ENCODE results near the gene OPN3. TPM values are rescaled to one million over a fixed set of nuclear protein-coding genes. Genes with fewer than 3 reads are reported as not detected.

OPN3 gene
- total and polyA plus RNA-seq, 2 donors (not counting 1 experiment from before 2014, with no cell fraction given) = 21.0 to 29.6 TPM

- Mint-ChIP-seq H3K9me3 (ENCODE audit: insufficient read depth) (no peaks in the 10 kb centered on the region), H3K27me3 (no peaks in the 10 kb centered on the region), H3K4me3 (peak overlapping the region; percentile 63), H3K27ac (peak overlapping the region; percentile 88), H3K4me1 (peaks cover 42% of the 10 kb centered on the region)
- peak overlapping the region; percentile 56 for H3K4me2 ChIP-seq (replicated peaks; ENCODE audit: low read depth, low read length, poor library complexity, severe bottlenecking)
- H3K4me1 ChIP-seq (ENCODE audit: control insufficient read depth in 2 of 2, insufficient read depth in 2 of 2, low read length in 2 of 2) = peaks cover 14 to 25% of the 10 kb centered on the region in 2 donors
- intact Hi-C loops (cut with micrococcal nuclease) = loop anchor here (1.0 to 5.0 kb wide), 4 partner anchors 9 to 96 kb away; no protein-coding TSS in a partner anchor
- peak overlapping the region in 4 of 5 experiments; percentile 6 to 41 (median 17) for H3K4me3 ChIP-seq (ENCODE audit: control extremely low read depth in 1 of 5, extremely low read depth in 1 of 5, insufficient read depth in 1 of 5, low read depth in 2 of 5, low read length in 4 of 5)
- no peaks in the 10 kb centered on the region for H4K20me1 ChIP-seq (ENCODE audit: control insufficient read depth, insufficient read depth, low read length, poor library complexity, severe bottlenecking)
- DNase-seq = peak; percentile 78
- TF ChIP-seq CTCF (IDR thresholded peaks at IDR 0.05) (peak; percentile 82), EZH2 (IDR thresholded peaks at IDR 0.05; ENCODE audit: borderline replicate concordance, insufficient read depth, low read depth, low read length, poor library complexity, severe bottlenecking) (no peak)
- peak overlapping the region; percentile 38 for H3K9ac ChIP-seq (ENCODE audit: low read length)
- ChIA-PET POLR2A (interaction anchor here (0.7 to 0.8 kb wide), 2 partner anchors 13 to 76 kb away, joined by 3 read pairs; partner anchors contain the start of genes CHML and OPN3), CTCF (interaction anchor here (0.6 to 3.1 kb wide), 20 partner anchors 8 to 371 kb away, joined by 3 to 62 read pairs (median 6); partner anchors contain the start of genes KMO and MAP1LC3C)
- H3K9me3 ChIP-seq (ENCODE audit: control extremely low read depth in 1 of 3, control insufficient read depth in 2 of 3, insufficient read depth in 1 of 3, low read length in 2 of 3) = no peaks in the 10 kb centered on the region
- H3K36me3 ChIP-seq (replicated peaks in 1 of 2; ENCODE audit: control extremely low read depth in 1 of 2, control insufficient read depth in 1 of 2, extremely low read depth in 1 of 2, insufficient read depth in 2 of 2, low read length in 1 of 2) = peaks cover 0 to 9% of the 10 kb centered on the region in 2 experiments
- WGBS (ENCODE audit: insufficient coverage) = 49% methylated on average over 3 of the region's 9 CpGs
- H2AFZ ChIP-seq (ENCODE audit: insufficient read depth, low read depth, low read length, poor library complexity, severe bottlenecking) = peak overlapping the region; percentile 71
- H3K27ac ChIP-seq (ENCODE audit: low read length in 2 of 2) = peak overlapping the region; percentile 66 to 71
- ATAC-seq (ENCODE audit: low read depth) = peak; percentile 83
- peaks cover 34% of the 10 kb centered on the region for H3K79me2 ChIP-seq (ENCODE audit: control insufficient read depth, insufficient read depth, low read length)
- H3K27me3 ChIP-seq (replicated peaks in 1 of 4; ENCODE audit: control extremely low read depth in 1 of 4, control insufficient read depth in 3 of 4, insufficient read depth in 4 of 4, low read length in 3 of 4) = no peaks in the 10 kb centered on the region
These were observed 12.5 kb downstream of the OPN3 start for GRCh38 chr1:241627453-241628259.

GRCh38 chr1:241624935-241625334 lies 15.2 kb downstream of the OPN3 start:
- Mint-ChIP-seq H3K9me3 (ENCODE audit: insufficient read depth) (no peaks in the 10 kb centered on the region), H3K27me3 (no peaks in the 10 kb centered on the region), H3K27ac (no peak overlapping the region), H3K4me1 (peaks cover 31% of the 10 kb centered on the region), H3K4me3 (no peak overlapping the region)
- ATAC-seq (ENCODE audit: low read depth) (no peak), DNase-seq (no peak)
- no peak overlapping the region for H3K27ac ChIP-seq (ENCODE audit: low read length in 2 of 2)
- TF ChIP-seq CTCF (IDR thresholded peaks at IDR 0.05) (no peak), EZH2 (IDR thresholded peaks at IDR 0.05; ENCODE audit: borderline replicate concordance, insufficient read depth, low read depth, low read length, poor library complexity, severe bottlenecking) (no peak)
- H3K79me2 ChIP-seq (ENCODE audit: control insufficient read depth, insufficient read depth, low read length) = peaks cover 10% of the 10 kb centered on the region
- ChIA-PET POLR2A (no interaction called here), CTCF (interaction anchor here (0.9 to 2.2 kb wide), 3 partner anchors 14 to 18 kb away, joined by 3 to 7 read pairs (median 3); no protein-coding TSS in a partner anchor)
- no peaks in the 10 kb centered on the region for H3K9me3 ChIP-seq (ENCODE audit: control extremely low read depth in 1 of 3, control insufficient read depth in 2 of 3, insufficient read depth in 1 of 3, low read length in 2 of 3)
- no peak overlapping the region for H3K4me2 ChIP-seq (replicated peaks; ENCODE audit: low read depth, low read length, poor library complexity, severe bottlenecking)
- no peak overlapping the region for H3K9ac ChIP-seq (ENCODE audit: low read length)
- H3K36me3 ChIP-seq (replicated peaks in 1 of 2; ENCODE audit: control extremely low read depth in 1 of 2, control insufficient read depth in 1 of 2, extremely low read depth in 1 of 2, insufficient read depth in 2 of 2, low read length in 1 of 2) = peaks cover 0 to 7% of the 10 kb centered on the region in 2 experiments
- H3K4me3 ChIP-seq (ENCODE audit: control extremely low read depth in 1 of 5, extremely low read depth in 1 of 5, insufficient read depth in 1 of 5, low read depth in 2 of 5, low read length in 4 of 5) = no peak overlapping the region
- WGBS (ENCODE audit: insufficient coverage) = 100% methylated on average over 1 of the region's 2 CpGs
- H2AFZ ChIP-seq (ENCODE audit: insufficient read depth, low read depth, low read length, poor library complexity, severe bottlenecking) = no peak overlapping the region
- intact Hi-C loops (cut with micrococcal nuclease) = loop anchor here (5.0 kb wide), 1 partner anchor 73 kb away; no protein-coding TSS in a partner anchor
- H3K27me3 ChIP-seq (replicated peaks in 1 of 4; ENCODE audit: control extremely low read depth in 1 of 4, control insufficient read depth in 3 of 4, insufficient read depth in 4 of 4, low read length in 3 of 4) = no peaks in the 10 kb centered on the region
- H4K20me1 ChIP-seq (ENCODE audit: control insufficient read depth, insufficient read depth, low read length, poor library complexity, severe bottlenecking) = no peaks in the 10 kb centered on the region
- peaks cover 14 to 16% of the 10 kb centered on the region in 2 donors for H3K4me1 ChIP-seq (ENCODE audit: control insufficient read depth in 2 of 2, insufficient read depth in 2 of 2, low read length in 2 of 2)

Data from B cell (primary cell).